ENCODE results near the gene GIT2. TPM values are rescaled to one million over a fixed set of nuclear protein-coding genes. Genes with fewer than 3 reads are reported as not detected.

GIT2 gene
- total and polyA plus RNA-seq, 2 donors (not counting 1 experiment from before 2014, with no cell fraction given), result 75.2 to 163 TPM

- H3K27me3 Mint-ChIP-seq, result no peaks in the 10 kb centered on the region
- intact Hi-C loops (cut with micrococcal nuclease), result no loop called here
- H3K4me3 Mint-ChIP-seq, result no peak overlapping the region
- H3K27ac Mint-ChIP-seq, result no peak overlapping the region
- Histone ChIP-seq H3K9me3 (ENCODE audit: control extremely low read depth in 1 of 3, control insufficient read depth in 2 of 3, insufficient read depth in 1 of 3, low read length in 2 of 3) (no peaks in the 10 kb centered on the region), H2AFZ (ENCODE audit: insufficient read depth, low read depth, low read length, poor library complexity, severe bottlenecking) (no peak overlapping the region), H3K27me3 (replicated peaks in 1 of 4; ENCODE audit: control extremely low read depth in 1 of 4, control insufficient read depth in 3 of 4, insufficient read depth in 4 of 4, low read length in 3 of 4) (no peaks in the 10 kb centered on the region), H4K20me1 (ENCODE audit: control insufficient read depth, insufficient read depth, low read length, poor library complexity, severe bottlenecking) (no peaks in the 10 kb centered on the region), H3K36me3 (replicated peaks in 1 of 2; ENCODE audit: control extremely low read depth in 1 of 2, control insufficient read depth in 1 of 2, extremely low read depth in 1 of 2, insufficient read depth in 2 of 2, low read length in 1 of 2) (peaks cover under 1 to 51% of the 10 kb centered on the region in 2 experiments), H3K4me2 (replicated peaks; ENCODE audit: low read depth, low read length, poor library complexity, severe bottlenecking) (no peak overlapping the region), H3K4me3 (ENCODE audit: control extremely low read depth in 1 of 5, extremely low read depth in 1 of 5, insufficient read depth in 1 of 5, low read depth in 2 of 5, low read length in 4 of 5) (no peak overlapping the region), H3K79me2 (ENCODE audit: control insufficient read depth, insufficient read depth, low read length) (no peaks in the 10 kb centered on the region), H3K4me1 (ENCODE audit: control insufficient read depth in 2 of 2, insufficient read depth in 2 of 2, low read length in 2 of 2) (peaks cover 0 to 8% of the 10 kb centered on the region in 2 donors), H3K27ac (ENCODE audit: low read length in 2 of 2) (no peak overlapping the region), H3K9ac (ENCODE audit: low read length) (no peak overlapping the region)
- no peak for TF ChIP-seq CTCF (IDR thresholded peaks at IDR 0.05)
- no peak for TF ChIP-seq EZH2 (IDR thresholded peaks at IDR 0.05; ENCODE audit: borderline replicate concordance, insufficient read depth, low read depth, low read length, poor library complexity, severe bottlenecking)
- 100% methylated on average over 9 of the region's 11 CpGs for WGBS (ENCODE audit: insufficient coverage)
- DNase-seq (no peak), ATAC-seq (ENCODE audit: low read depth) (no peak)
- ChIA-PET POLR2A (interaction anchor here (0.6 kb wide), 1 partner anchor 27 kb away, joined by 3 read pairs; no protein-coding TSS in a partner anchor), CTCF (no interaction called here)
- no peaks in the 10 kb centered on the region for H3K9me3 Mint-ChIP-seq (ENCODE audit: insufficient read depth)
- peaks cover 12% of the 10 kb centered on the region for H3K4me1 Mint-ChIP-seq
Measured at GRCh38 chr12:109920261-109920780, 75.8 kb downstream of the GIT2 start.

- Histone ChIP-seq H2AFZ (ENCODE audit: insufficient read depth, low read depth, low read length, poor library complexity, severe bottlenecking) (no peak overlapping the region), H3K9me3 (ENCODE audit: control extremely low read depth in 1 of 3, control insufficient read depth in 2 of 3, insufficient read depth in 1 of 3, low read length in 2 of 3) (no peaks in the 10 kb centered on the region), H3K4me1 (ENCODE audit: control insufficient read depth in 2 of 2, insufficient read depth in 2 of 2, low read length in 2 of 2) (peaks cover 0 to 8% of the 10 kb centered on the region in 2 donors), H3K27ac (ENCODE audit: low read length in 2 of 2) (no peak overlapping the region), H4K20me1 (ENCODE audit: control insufficient read depth, insufficient read depth, low read length, poor library complexity, severe bottlenecking) (no peaks in the 10 kb centered on the region), H3K79me2 (ENCODE audit: control insufficient read depth, insufficient read depth, low read length) (no peaks in the 10 kb centered on the region), H3K4me3 (ENCODE audit: control extremely low read depth in 1 of 5, extremely low read depth in 1 of 5, insufficient read depth in 1 of 5, low read depth in 2 of 5, low read length in 4 of 5) (no peak overlapping the region), H3K27me3 (replicated peaks in 1 of 4; ENCODE audit: control extremely low read depth in 1 of 4, control insufficient read depth in 3 of 4, insufficient read depth in 4 of 4, low read length in 3 of 4) (no peaks in the 10 kb centered on the region), H3K36me3 (replicated peaks in 1 of 2; ENCODE audit: control extremely low read depth in 1 of 2, control insufficient read depth in 1 of 2, extremely low read depth in 1 of 2, insufficient read depth in 2 of 2, low read length in 1 of 2) (peaks cover 2 to 60% of the 10 kb centered on the region in 2 experiments), H3K4me2 (replicated peaks; ENCODE audit: low read depth, low read length, poor library complexity, severe bottlenecking) (no peak overlapping the region), H3K9ac (ENCODE audit: low read length) (no peak overlapping the region)
- intact Hi-C loops (cut with micrococcal nuclease), result no loop called here
- DNase-seq (no peak), ATAC-seq (ENCODE audit: low read depth) (no peak)
- no peak overlapping the region for H3K4me3 Mint-ChIP-seq
- CTCF ChIA-PET, result no interaction called here
- POLR2A ChIA-PET, result interaction anchor here (0.6 kb wide), 1 partner anchor 28 kb away, joined by 3 read pairs; no protein-coding TSS in a partner anchor
- H3K27ac Mint-ChIP-seq, result no peak overlapping the region
- H3K9me3 Mint-ChIP-seq (ENCODE audit: insufficient read depth), result no peaks in the 10 kb centered on the region
- TF ChIP-seq EZH2 (IDR thresholded peaks at IDR 0.05; ENCODE audit: borderline replicate concordance, insufficient read depth, low read depth, low read length, poor library complexity, severe bottlenecking) (no peak), CTCF (IDR thresholded peaks at IDR 0.05) (no peak)
- no peaks in the 10 kb centered on the region for H3K27me3 Mint-ChIP-seq
- WGBS (ENCODE audit: insufficient coverage), result 97% methylated on average over 5 of the region's 10 CpGs
- H3K4me1 Mint-ChIP-seq, result peaks cover 8% of the 10 kb centered on the region
Measured at GRCh38 chr12:109919456-109919855, 76.7 kb downstream of the GIT2 start.

All from B cell (primary cell).